DOHH2 (cell line): ENCODE data around the gene DDX54.

Experiments
- H3F3A ChIP-seq: fragments of 200-600 bp; sonication (generic), shearing (Covaris generic); 2 replicates; pipeline ENCODE4 v1.6.0; 2016; ENCODE audit warnings: antibody characterized with exemption, mild to moderate bottlenecking; ENCODE audit not compliant: control insufficient read depth, insufficient read depth
- H3K27ac ChIP-seq: fragments of 200-600 bp; sonication (generic); 2 replicates; pipeline ENCODE4 v1.5.1; 2014; ENCODE audit warnings: low read depth, mild to moderate bottlenecking, low read length, moderate library complexity
- H3K27me3 ChIP-seq: fragments of 200-600 bp; sonication (generic); 2 replicates; pipeline ENCODE4 v1.6.1; 2014; ENCODE audit warnings: mild to moderate bottlenecking, low read length, mixed read lengths; ENCODE audit not compliant: control insufficient read depth
- H3K36me3 ChIP-seq: fragments of 200-600 bp; sonication (generic); 2 replicates; pipeline ENCODE4 v1.6.1; 2014; ENCODE audit warnings: mild to moderate bottlenecking, low read length, moderate library complexity, mixed read lengths; ENCODE audit not compliant: control insufficient read depth
- H3K4me1 ChIP-seq: fragments of 200-600 bp; sonication (generic); 2 replicates; pipeline ENCODE4 v1.6.1; 2014; ENCODE audit warnings: mild to moderate bottlenecking, low read length, mixed read lengths; ENCODE audit not compliant: control insufficient read depth
- H3K4me2 ChIP-seq: fragments of 200-600 bp; sonication (generic); 2 replicates; pipeline ENCODE4 v1.6.0; 2014; ENCODE audit warnings: mild to moderate bottlenecking, low read length, moderate library complexity
- H3K4me3 ChIP-seq: fragments of 200-600 bp; sonication (generic); 2 replicates; pipeline ENCODE4 v1.5.1; 2014; ENCODE audit warnings: mild to moderate bottlenecking, low read length, mixed read lengths
- H3K79me2 ChIP-seq: fragments of 200-600 bp; sonication (generic); 2 replicates; pipeline ENCODE4 v1.6.1; 2014; ENCODE audit warnings: mild to moderate bottlenecking, low read length, mixed read lengths; ENCODE audit not compliant: control insufficient read depth
- H3K9me2 ChIP-seq: fragments of 200-600 bp; sonication (generic); replicated peaks from 2 replicates; pipeline ENCODE4 v1.6.1; 2014; ENCODE audit warnings: mild to moderate bottlenecking, low read length, mixed read lengths; ENCODE audit not compliant: control insufficient read depth
- H3K9me3 ChIP-seq: fragments of 200-600 bp; sonication (generic); 2 replicates; pipeline ENCODE4 v1.6.1; 2014; ENCODE audit warnings: antibody characterized with exemption, low read length, mixed read lengths; ENCODE audit not compliant: control insufficient read depth, insufficient read depth
- H4K20me1 ChIP-seq: fragments of 200-600 bp; sonication (generic); 2 replicates; pipeline ENCODE4 v1.6.0; 2014; ENCODE audit warnings: low read depth, mild to moderate bottlenecking, antibody characterized with exemption, low read length, moderate library complexity; ENCODE audit not compliant: control insufficient read depth, insufficient read depth
- CTCF ChIP-seq: fragments of 200-600 bp; sonication (generic); IDR thresholded peaks from one replicate; pipeline ENCODE4 v1.5.1; 2014; ENCODE audit warnings: antibody characterized with exemption, mild to moderate bottlenecking, low read depth, low read length; ENCODE audit not compliant: poor library complexity, severe bottlenecking
- EZH2phosphoT487 ChIP-seq: fragments of 200-600 bp; sonication (generic); IDR thresholded peaks from 2 replicates; pipeline ENCODE4 v1.6.1; 2017; ENCODE audit warnings: borderline replicate concordance, mild to moderate bottlenecking, antibody characterized with exemption, low read length, moderate library complexity, mixed read lengths

The DDX54 gene

GRCh38 chr12:113155646-113156045, 29.6 kb downstream of the DDX54 start:
- Histone ChIP-seq H3K27me3 (peaks cover 3% of the 10 kb centered on the region; the same call in 1 of the 2 replicates), H3K9me3 (no peaks in the 10 kb centered on the region), H3F3A (peaks cover 20% of the 10 kb centered on the region), H3K4me1 (peaks cover 49% of the 10 kb centered on the region), H4K20me1 (peaks cover 5% of the 10 kb centered on the region), H3K4me3 (no peak overlapping the region), H3K36me3 (peaks cover 44% of the 10 kb centered on the region), H3K4me2 (peak overlapping the region; percentile 71), H3K27ac (no peak overlapping the region), H3K79me2 (peaks cover 6% of the 10 kb centered on the region), H3K9me2 (no peaks in the 10 kb centered on the region)
- TF ChIP-seq CTCF (no peak), EZH2phosphoT487 (no peak)

- Histone ChIP-seq H3K4me3 (no peak overlapping the region; the same call in 1 of the 2 replicates), H3K36me3 (peaks cover 38% of the 10 kb centered on the region), H3K27me3 (peaks cover 3% of the 10 kb centered on the region; the same call in 1 of the 2 replicates), H3K79me2 (peaks cover under 1% of the 10 kb centered on the region; the same call in 1 of the 2 replicates), H3K27ac (no peak overlapping the region), H4K20me1 (no peaks in the 10 kb centered on the region; the same call in none of the 2 replicates), H3K9me3 (no peaks in the 10 kb centered on the region), H3K4me1 (peaks cover 46% of the 10 kb centered on the region), H3F3A (peaks cover 20% of the 10 kb centered on the region), H3K9me2 (no peaks in the 10 kb centered on the region), H3K4me2 (peak overlapping the region; percentile 71)
- TF ChIP-seq CTCF (no peak), EZH2phosphoT487 (no peak)
Measured at GRCh38 chr12:113155060-113155459, 30.2 kb downstream of the DDX54 start.

GRCh38 chr12:113154351-113154973, 30.8 kb downstream of the DDX54 start:
- Histone ChIP-seq H4K20me1 (no peaks in the 10 kb centered on the region; the same call in 1 of the 2 replicates), H3K9me3 (no peaks in the 10 kb centered on the region), H3K79me2 (no peaks in the 10 kb centered on the region), H3K4me2 (peak overlapping the region; percentile 71), H3K9me2 (no peaks in the 10 kb centered on the region), H3K27me3 (peaks cover 3% of the 10 kb centered on the region; the same call in 1 of the 2 replicates), H3K36me3 (peaks cover 32% of the 10 kb centered on the region), H3K27ac (peak overlapping the region; percentile 45), H3F3A (peaks cover 20% of the 10 kb centered on the region), H3K4me1 (peaks cover 49% of the 10 kb centered on the region), H3K4me3 (peak overlapping the region; percentile 67)
- TF ChIP-seq CTCF (no peak), EZH2phosphoT487 (no peak)
